GM12801 (cell line): ENCODE data around the gene SEC14L1.
A peak's percentile ranks its signal among the peaks of the same experiment; 100 is the strongest.

Experiments
- CTCF ChIP-seq: IDR thresholded peaks from one replicate; pipeline ENCODE4 v1.5.1; 2011; ENCODE audit warnings: control low read depth; ENCODE audit not compliant: insufficient read length; ENCODE audit errors: extremely low read depth

Gene SEC14L1

GRCh38 chr17:77140878-77141767 lies at the start of gene SEC14L1:
TSS of gene SEC14L1 (plus strand) at chr17:77140969. CDS start at chr17:77143597, 2,628 bp downstream.
- no peak for TF ChIP-seq CTCF

- no peak for TF ChIP-seq CTCF
Observed at GRCh38 chr17:77092025-77092424, 48.7 kb upstream of the SEC14L1 start.

DNA sequence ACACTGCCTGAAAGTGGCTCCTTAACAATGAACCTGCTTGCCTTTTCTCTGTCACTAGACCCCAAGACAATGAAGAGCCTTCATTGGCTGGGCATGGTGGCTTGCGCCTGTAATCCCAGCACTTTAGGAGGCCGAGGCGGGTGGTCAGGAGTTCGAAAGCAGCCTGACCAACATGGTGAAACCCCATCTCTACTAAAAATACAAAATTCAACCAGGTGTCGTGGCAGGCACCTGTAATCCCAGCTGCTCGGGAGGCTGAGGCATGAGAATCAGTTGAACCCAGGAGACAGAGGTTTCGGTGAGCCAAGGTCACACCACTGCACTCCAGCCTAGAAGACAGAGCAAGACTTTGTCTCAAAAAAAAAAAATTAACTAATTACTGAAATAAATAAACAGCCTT lies 45.3 kb upstream of the SEC14L1 start:
- no peak for TF ChIP-seq CTCF

DNA sequence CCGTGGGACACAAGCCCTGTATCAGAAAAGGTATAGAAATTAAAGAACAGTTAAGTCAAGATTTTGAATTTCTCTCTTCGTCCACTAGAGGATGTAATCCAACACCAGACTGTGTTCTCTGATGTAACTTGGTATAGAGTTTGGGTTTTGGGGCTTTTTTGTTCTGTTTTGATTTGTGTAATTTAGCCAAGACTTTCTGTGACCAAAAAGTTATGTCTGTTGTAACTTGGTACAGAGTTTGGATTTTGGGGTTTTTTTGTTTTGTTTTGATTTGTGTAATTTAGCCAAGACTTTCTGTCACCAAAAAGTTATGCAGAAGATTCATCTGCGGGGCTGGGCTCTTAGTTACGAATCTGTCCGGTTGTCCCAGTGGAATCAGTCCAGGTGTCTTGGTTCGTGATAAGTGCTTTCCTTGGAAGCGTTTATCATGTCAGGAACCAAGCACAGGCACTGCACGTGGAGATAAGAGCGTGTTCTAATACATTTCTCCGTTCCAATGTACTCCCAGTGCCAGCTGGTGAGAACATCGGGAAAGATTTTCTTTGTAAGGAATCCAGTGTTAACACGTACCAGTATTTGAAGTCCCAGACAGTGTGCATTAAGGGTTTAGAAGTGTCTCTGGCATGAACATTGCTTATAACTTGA lies 44.1 kb upstream of the SEC14L1 start:
- peak; percentile 68 for TF ChIP-seq CTCF

GRCh38 chr17:77097631-77098180 lies 43.1 kb upstream of the SEC14L1 start:
- no peak for TF ChIP-seq CTCF

- no peak for TF ChIP-seq CTCF
Observed at GRCh38 chr17:77098884-77099545, 41.8 kb upstream of the SEC14L1 start.

DNA sequence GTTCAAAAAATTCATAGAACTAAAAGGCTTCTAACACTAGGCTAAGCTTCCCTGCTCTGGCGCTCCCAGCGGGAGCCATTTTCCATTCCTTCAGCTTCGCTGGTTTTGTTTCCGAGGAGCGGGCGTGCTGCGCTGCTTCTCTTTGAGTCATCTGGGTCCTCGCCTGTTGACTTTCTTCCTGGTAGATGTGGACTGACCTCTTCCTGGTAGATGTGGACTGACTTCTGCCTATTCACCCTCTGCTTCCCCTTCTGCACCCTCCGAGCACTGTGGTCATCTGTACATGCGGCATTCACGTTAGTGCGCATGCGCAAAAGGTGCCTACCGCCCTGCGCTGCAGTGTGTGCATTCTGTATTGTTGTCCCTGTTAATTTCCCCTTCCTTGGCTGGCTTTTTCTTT lies 40.8 kb upstream of the SEC14L1 start:
- no peak for TF ChIP-seq CTCF
